ES-I3 (cell line): ENCODE data around the gene FAM120C.

ENCODE experiments used
- H3K36me3 ChIP-seq: 2 replicates; pipeline ENCODE4 v1.6.1; 2013; ENCODE audit warnings: mild to moderate bottlenecking, low read length, control low read depth, moderate library complexity; ENCODE audit not compliant: insufficient read depth
- H3K4me1 ChIP-seq: 2 replicates; pipeline ENCODE4 v1.6.1; 2013; ENCODE audit warnings: mild to moderate bottlenecking, control low read depth, low read length; ENCODE audit not compliant: insufficient read depth
- H3K9ac ChIP-seq: 2 replicates; pipeline ENCODE4 v1.6.1; 2013; ENCODE audit warnings: low read depth, mild to moderate bottlenecking, low read length, moderate library complexity
- H3K9me3 ChIP-seq: 2 replicates; pipeline ENCODE4 v1.6.1; 2013; ENCODE audit warnings: mild to moderate bottlenecking, low read length, moderate library complexity; ENCODE audit not compliant: control insufficient read depth, insufficient read depth

FAM120C gene

GRCh38 chrX:54178100-54178940, 4.7 kb downstream of the FAM120C start:
- no peak overlapping the region for H3K9ac ChIP-seq
- H3K4me1 ChIP-seq: peaks cover 11% of the 10 kb centered on the region; the same call in 1 of the 2 replicates
- H3K36me3 ChIP-seq: no peaks in the 10 kb centered on the region
- no peaks in the 10 kb centered on the region for H3K9me3 ChIP-seq

DNA sequence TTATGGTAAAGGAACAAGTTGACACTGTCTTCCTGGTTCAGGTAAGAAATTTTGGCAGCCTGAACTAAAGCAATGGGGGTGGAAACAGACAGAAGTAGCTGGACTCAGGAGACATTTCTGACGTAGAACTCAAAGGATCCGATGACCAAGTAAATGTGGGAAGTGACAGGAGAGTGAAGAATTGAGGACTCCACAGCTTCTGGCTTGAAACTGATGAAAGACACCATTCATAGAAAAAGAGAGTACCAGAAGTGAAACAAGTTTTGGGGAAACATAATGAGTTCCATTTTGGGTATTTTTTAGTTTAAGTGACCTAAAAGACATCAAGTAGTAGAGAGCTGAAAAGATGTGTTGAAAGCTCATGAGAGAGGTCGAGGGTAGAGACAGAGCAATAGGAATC, 5.7 kb downstream of the FAM120C start:
- no peaks in the 10 kb centered on the region for H3K36me3 ChIP-seq
- no peak overlapping the region for H3K9ac ChIP-seq
- peaks cover 11% of the 10 kb centered on the region; the same call in 1 of the 2 replicates for H3K4me1 ChIP-seq
- no peaks in the 10 kb centered on the region for H3K9me3 ChIP-seq

DNA sequence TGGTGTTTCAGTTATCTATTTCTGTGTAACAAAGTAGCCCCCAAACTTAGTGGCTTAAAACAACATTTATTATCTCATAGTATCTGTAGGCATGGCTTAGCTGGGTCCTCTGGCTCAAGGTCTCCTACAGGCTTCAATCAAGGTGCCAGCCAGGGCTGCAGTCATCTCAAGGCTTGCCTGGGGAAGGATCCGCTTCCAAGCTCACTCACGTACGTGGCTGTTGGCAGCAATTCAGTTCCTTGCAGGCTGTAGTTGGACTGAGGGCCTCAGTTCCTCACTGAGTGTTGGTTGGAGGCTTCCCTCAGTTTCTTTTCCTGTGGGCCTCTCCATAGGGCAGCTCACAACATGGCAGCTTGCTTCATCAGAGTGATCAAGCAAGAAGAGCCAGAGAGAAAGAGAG, 9.3 kb downstream of the FAM120C start:
- H3K36me3 ChIP-seq: no peaks in the 10 kb centered on the region
- H3K9me3 ChIP-seq: no peaks in the 10 kb centered on the region
- no peaks in the 10 kb centered on the region; the same call in 1 of the 2 replicates for H3K4me1 ChIP-seq
- H3K9ac ChIP-seq: no peak overlapping the region

DNA sequence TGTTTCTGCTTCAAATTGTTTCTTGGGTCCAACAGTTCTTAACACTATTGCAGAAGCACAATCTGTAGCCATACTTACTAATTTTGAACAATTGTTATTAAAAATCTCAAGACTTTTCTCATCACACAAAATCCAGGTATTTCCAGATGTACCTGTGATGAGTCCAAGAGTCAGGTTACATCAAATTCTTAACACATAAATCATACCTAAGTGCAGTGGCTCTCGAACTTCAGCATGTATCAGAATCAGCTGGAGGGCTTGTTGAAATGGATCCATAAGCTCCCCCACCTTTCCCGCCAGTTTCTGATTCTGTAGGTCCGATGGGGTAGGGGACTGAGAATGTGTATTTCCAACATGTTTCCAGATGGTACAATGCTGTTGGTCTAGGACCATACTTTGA, 10.6 kb downstream of the FAM120C start:
- no peaks in the 10 kb centered on the region for H3K9me3 ChIP-seq
- H3K4me1 ChIP-seq: no peaks in the 10 kb centered on the region
- H3K36me3 ChIP-seq: no peaks in the 10 kb centered on the region
- H3K9ac ChIP-seq: no peak overlapping the region

- Histone ChIP-seq H3K9me3 (no peaks in the 10 kb centered on the region), H3K4me1 (peaks cover 4% of the 10 kb centered on the region; the same call in 1 of the 2 replicates), H3K9ac (no peak overlapping the region), H3K36me3 (no peaks in the 10 kb centered on the region)
Observed at GRCh38 chrX:54171527-54172250, 11.4 kb downstream of the FAM120C start.

GRCh38 chrX:54171091-54171490, 12.0 kb downstream of the FAM120C start:
- Histone ChIP-seq H3K4me1 (peaks cover 4% of the 10 kb centered on the region; the same call in 1 of the 2 replicates), H3K9ac (no peak overlapping the region), H3K36me3 (no peaks in the 10 kb centered on the region), H3K9me3 (no peaks in the 10 kb centered on the region)

DNA sequence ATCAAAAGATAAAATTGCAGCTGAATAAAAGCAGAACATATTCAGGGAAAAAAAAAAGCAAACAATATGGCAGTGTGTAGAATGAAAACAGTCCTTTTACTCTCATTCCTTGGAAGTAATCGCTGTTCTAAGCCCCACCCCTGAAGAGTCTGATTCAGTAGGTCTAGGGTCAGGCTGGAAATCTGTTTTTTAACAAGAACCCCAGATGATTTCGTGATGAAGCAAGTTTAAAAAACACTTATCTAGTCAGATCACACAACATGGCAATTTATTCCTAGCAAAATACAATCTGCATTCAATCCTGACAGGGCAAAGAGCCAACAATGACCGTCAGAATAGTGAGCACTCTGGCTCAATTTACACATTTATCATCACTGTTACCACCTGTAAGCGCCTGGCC, 16.1 kb downstream of the FAM120C start:
- Histone ChIP-seq H3K9me3 (no peaks in the 10 kb centered on the region), H3K36me3 (no peaks in the 10 kb centered on the region), H3K4me1 (peaks cover 4% of the 10 kb centered on the region; the same call in 1 of the 2 replicates), H3K9ac (no peak overlapping the region)

- Histone ChIP-seq H3K9ac (no peak overlapping the region), H3K4me1 (no peaks in the 10 kb centered on the region), H3K36me3 (no peaks in the 10 kb centered on the region), H3K9me3 (no peaks in the 10 kb centered on the region)
Observed at GRCh38 chrX:54157561-54157960, 25.5 kb downstream of the FAM120C start.

- H3K4me1 ChIP-seq: no peaks in the 10 kb centered on the region
- H3K9me3 ChIP-seq: 0 out of 2 replicates have a peak, but pooled peaks cover 5% of the 10 kb centered on the region
- H3K9ac ChIP-seq: no peak overlapping the region
- H3K36me3 ChIP-seq: no peaks in the 10 kb centered on the region; the same call in 1 of the 2 replicates
Observed at GRCh38 chrX:54134269-54134668, 48.8 kb downstream of the FAM120C start.

DNA sequence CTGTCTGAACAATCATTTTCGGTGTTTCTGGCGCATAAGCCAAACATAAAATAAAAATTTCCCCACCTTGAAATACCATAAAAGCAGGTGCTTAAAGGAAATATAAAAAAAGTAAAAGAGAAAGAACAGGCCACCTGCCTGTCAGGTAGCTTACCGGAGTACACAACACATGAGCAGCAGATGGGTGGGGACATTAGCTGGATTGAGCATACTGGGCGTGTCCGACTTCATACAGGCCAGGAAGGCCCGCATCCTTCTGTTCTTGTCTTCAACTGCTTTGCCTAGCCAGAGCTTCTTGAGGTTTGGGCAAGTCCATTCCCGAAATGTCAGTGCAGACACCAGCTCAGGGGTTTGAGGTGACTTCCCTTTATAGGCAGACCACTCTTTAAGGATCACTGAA, 66.7 kb downstream of the FAM120C start:
- Histone ChIP-seq H3K4me1 (peaks cover 3% of the 10 kb centered on the region; the same call in 1 of the 2 replicates), H3K36me3 (no peaks in the 10 kb centered on the region), H3K9ac (no peak overlapping the region), H3K9me3 (no peaks in the 10 kb centered on the region)

DNA sequence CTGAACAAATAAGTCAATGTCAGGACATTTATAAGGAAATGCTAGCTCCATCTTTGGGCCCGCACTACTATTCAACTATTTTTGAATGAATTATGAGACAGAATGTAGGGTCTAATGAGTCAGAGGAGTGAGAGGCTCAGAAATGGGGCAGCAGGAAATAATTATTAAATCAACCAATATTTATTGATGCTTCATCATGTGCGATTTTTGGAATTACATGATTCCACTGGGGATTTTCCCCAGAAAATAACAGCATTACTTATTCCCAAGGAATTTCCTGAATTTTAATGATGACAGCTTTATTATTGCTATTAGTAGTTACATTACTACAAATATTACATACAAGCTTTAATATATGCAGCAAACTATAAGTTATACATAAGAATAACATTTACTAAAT, 89.5 kb downstream of the FAM120C start:
- Histone ChIP-seq H3K36me3 (no peaks in the 10 kb centered on the region), H3K9ac (no peak overlapping the region), H3K4me1 (no peaks in the 10 kb centered on the region), H3K9me3 (no peaks in the 10 kb centered on the region)

DNA sequence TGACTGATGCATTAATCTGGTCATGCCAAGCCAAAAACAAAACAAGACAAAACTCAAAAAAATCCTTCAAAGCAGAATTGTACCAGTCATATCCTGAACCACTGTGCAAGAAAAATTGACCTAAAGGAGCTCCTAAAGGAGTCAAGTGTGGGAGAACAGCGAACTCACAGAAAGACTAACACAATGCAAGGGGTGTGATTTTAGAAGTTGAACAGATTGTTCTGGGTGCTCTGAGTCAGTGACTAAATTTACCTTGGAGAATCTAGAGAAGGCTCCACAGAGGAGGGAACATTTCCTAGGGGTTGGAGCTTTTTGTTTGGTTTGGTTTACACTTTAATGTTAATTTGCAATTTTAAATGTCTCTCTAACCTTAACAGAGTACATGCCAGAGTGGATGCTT, 89.9 kb downstream of the FAM120C start:
- H3K4me1 ChIP-seq: no peaks in the 10 kb centered on the region
- H3K9ac ChIP-seq: no peak overlapping the region
- H3K36me3 ChIP-seq: no peaks in the 10 kb centered on the region
- no peaks in the 10 kb centered on the region for H3K9me3 ChIP-seq

DNA sequence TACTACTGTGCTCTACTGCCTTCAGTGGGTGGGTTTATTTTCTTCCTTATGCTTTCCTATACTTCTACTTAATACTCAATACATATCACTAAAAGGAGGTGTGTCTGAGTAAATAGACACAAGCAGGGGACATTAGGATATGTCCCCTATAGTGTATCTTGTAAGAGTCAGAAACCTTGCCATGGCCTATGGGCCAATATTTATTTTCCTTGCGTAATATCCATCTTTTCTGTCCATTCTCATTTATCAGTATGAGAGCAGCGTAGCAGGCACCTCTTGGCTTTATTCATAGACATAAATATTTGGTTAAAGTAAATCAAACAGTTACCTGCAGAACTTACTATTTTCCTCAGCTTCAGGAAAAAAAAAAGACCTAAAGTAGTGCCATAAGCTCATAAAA, 92.2 kb downstream of the FAM120C start:
- Histone ChIP-seq H3K9me3 (no peaks in the 10 kb centered on the region), H3K4me1 (no peaks in the 10 kb centered on the region), H3K36me3 (no peaks in the 10 kb centered on the region), H3K9ac (no peak overlapping the region)

GRCh38 chrX:54089191-54089590, 93.9 kb downstream of the FAM120C start:
- Histone ChIP-seq H3K4me1 (no peaks in the 10 kb centered on the region), H3K9me3 (no peaks in the 10 kb centered on the region), H3K9ac (no peak overlapping the region), H3K36me3 (no peaks in the 10 kb centered on the region)

GRCh38 chrX:54087661-54088060, 95.4 kb downstream of the FAM120C start:
- Histone ChIP-seq H3K9ac (no peak overlapping the region), H3K9me3 (no peaks in the 10 kb centered on the region), H3K36me3 (no peaks in the 10 kb centered on the region), H3K4me1 (no peaks in the 10 kb centered on the region)
